Fibroblast of skin of scalp (primary cell): ENCODE measurements around the gene TLL2.

Source experiments
- DNase-seq: peaks from one replicate; pipeline ENCODE4 v3.0.0-alpha.2; 2013

The TLL2 gene

DNA sequence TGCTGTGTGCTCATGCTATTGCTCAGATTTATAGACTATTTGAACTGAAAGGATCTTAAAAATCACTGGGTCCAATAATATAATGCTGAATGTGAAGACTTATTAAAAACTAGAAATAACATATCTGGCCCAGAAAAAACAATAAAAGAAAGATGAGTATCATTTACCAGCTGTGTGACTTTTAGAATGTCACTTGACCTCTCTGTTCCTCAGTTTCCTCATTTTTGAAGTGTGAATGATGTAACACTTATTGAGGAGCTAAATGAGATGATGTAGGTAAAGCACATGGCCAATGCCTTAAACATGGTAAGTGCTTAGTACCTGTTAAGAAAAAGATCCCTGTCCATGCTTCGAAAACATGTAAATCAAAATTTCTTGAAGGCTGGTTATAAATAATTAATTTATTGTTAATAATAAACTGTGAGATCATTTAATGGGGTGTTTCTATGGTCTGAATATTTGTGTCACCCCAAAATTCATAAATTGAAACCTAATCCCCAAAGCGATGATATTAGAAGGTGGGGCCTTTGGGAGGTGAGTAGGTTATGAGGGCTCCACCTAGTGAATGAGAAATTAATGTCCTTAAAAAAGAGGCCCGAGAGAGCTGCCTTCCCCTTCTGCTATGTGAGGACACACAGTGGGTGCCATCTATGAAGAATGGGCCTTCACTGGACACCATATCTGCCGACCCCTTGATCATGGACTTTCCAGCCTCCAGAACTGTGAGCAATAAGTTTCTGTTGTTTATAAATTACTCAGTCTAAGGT lies 196.5 kb downstream of the TLL2 start:
- DNase-seq, result no peak
